SU-DHL-6 (cell line): ENCODE measurements around the gene TAF5L.

ENCODE experiments used
- H2AFZ ChIP-seq: fragments of 200-600 bp; sonication (generic); 2 replicates; pipeline ENCODE4 v1.6.1; 2014; ENCODE audit warnings: low read depth, mild to moderate bottlenecking, moderate library complexity, mixed read lengths, antibody characterized with exemption, low read length; ENCODE audit not compliant: severe bottlenecking
- H3F3A ChIP-seq: fragments of 200-600 bp; shearing (Covaris generic); 2 replicates; pipeline ENCODE4 v1.6.0; 2016; ENCODE audit warnings: antibody characterized with exemption, mild to moderate bottlenecking; ENCODE audit not compliant: insufficient read depth
- H3K27ac ChIP-seq: fragments of 200-600 bp; sonication (generic); 2 replicates; pipeline ENCODE4 v1.5.1; 2016; ENCODE audit warnings: low read depth, mild to moderate bottlenecking, low read length, moderate library complexity, mixed read lengths
- H3K27me3 ChIP-seq: fragments of 200-600 bp; sonication (generic), shearing (Covaris generic); 2 replicates; pipeline ENCODE4 v1.6.0; 2014; ENCODE audit warnings: mild to moderate bottlenecking, low read length
- H3K36me3 ChIP-seq: fragments of 200-600 bp; sonication (generic); 2 replicates; pipeline ENCODE4 v1.6.1; 2014; ENCODE audit warnings: mild to moderate bottlenecking, low read length, mixed read lengths
- H3K4me2 ChIP-seq: fragments of 300-600, 200-600 bp; shearing (Covaris generic), sonication (generic); 2 replicates; pipeline ENCODE4 v1.6.0; 2014; ENCODE audit warnings: low read length, low read depth, mild to moderate bottlenecking; ENCODE audit not compliant: poor library complexity, severe bottlenecking
- H3K4me3 ChIP-seq: fragments of 200-600 bp; sonication (generic); 2 replicates; pipeline ENCODE4 v1.5.1; 2014; ENCODE audit warnings: antibody characterized with exemption, low read length, mild to moderate bottlenecking, mixed read lengths; ENCODE audit not compliant: insufficient read depth, poor library complexity, severe bottlenecking
- H3K79me2 ChIP-seq: fragments of 200-600 bp; sonication (generic); 2 replicates; pipeline ENCODE4 v1.6.1; 2014; ENCODE audit warnings: mild to moderate bottlenecking, low read length, moderate library complexity; ENCODE audit not compliant: insufficient read depth
- H3K9ac ChIP-seq: fragments of 200-600 bp; sonication (generic); 2 replicates; pipeline ENCODE4 v1.7.0; 2014; ENCODE audit warnings: mild to moderate bottlenecking, low read length
- H3K9me2 ChIP-seq: fragments of 200-600 bp; sonication (generic); replicated peaks from 2 replicates; pipeline ENCODE4 v1.6.1; 2014; ENCODE audit warnings: low read length; ENCODE audit not compliant: insufficient read depth
- H3K9me3 ChIP-seq: fragments of 200-600 bp; sonication (generic); 2 replicates; pipeline ENCODE4 v1.6.1; 2014; ENCODE audit warnings: low read length, mixed read lengths; ENCODE audit not compliant: insufficient read depth
- H4K20me1 ChIP-seq: fragments of 200-600 bp; sonication (generic); 2 replicates; pipeline ENCODE4 v1.6.1; 2014; ENCODE audit warnings: low read depth, mild to moderate bottlenecking, antibody characterized with exemption, low read length, moderate library complexity, mixed read lengths
- CTCF ChIP-seq: fragments of 200-600 bp; sonication (generic); IDR thresholded peaks from one replicate; pipeline ENCODE4 v1.5.1; 2017; ENCODE audit warnings: antibody characterized with exemption, mild to moderate bottlenecking, low read length, moderate library complexity; ENCODE audit not compliant: insufficient read depth, poor library complexity, severe bottlenecking
- EZH2phosphoT487 ChIP-seq: fragments of 200-600 bp; sonication (generic), shearing (Covaris generic); conservative IDR thresholded peaks from 2 replicates; pipeline ENCODE4 v1.6.1; 2018; ENCODE audit warnings: mild to moderate bottlenecking, antibody characterized with exemption, low read length, moderate library complexity, mixed read lengths

Gene TAF5L

GRCh38 chr1:229672246-229672645 is 46.3 kb upstream of the TAF5L start:
- Histone ChIP-seq H2AFZ (no peak overlapping the region), H3K4me3 (no peak overlapping the region), H3K9me3 (no peaks in the 10 kb centered on the region), H4K20me1 (no peaks in the 10 kb centered on the region), H3K9me2 (no peaks in the 10 kb centered on the region), H3K27me3 (no peaks in the 10 kb centered on the region), H3F3A (no peaks in the 10 kb centered on the region), H3K27ac (no peak overlapping the region), H3K36me3 (no peaks in the 10 kb centered on the region), H3K79me2 (no peaks in the 10 kb centered on the region), H3K4me2 (no peak overlapping the region), H3K9ac (no peak overlapping the region)
- no peak for TF ChIP-seq CTCF

GRCh38 chr1:229671310-229671709 is 45.4 kb upstream of the TAF5L start:
- no peaks in the 10 kb centered on the region for H3K79me2 ChIP-seq
- no peak overlapping the region for H3K4me2 ChIP-seq
- H2AFZ ChIP-seq: no peak overlapping the region
- H3K4me3 ChIP-seq: no peak overlapping the region
- H3K27me3 ChIP-seq: no peaks in the 10 kb centered on the region
- no peaks in the 10 kb centered on the region for H3K36me3 ChIP-seq
- no peaks in the 10 kb centered on the region for H4K20me1 ChIP-seq
- no peak overlapping the region for H3K9ac ChIP-seq
- no peaks in the 10 kb centered on the region for H3K9me2 ChIP-seq
- H3K9me3 ChIP-seq: no peaks in the 10 kb centered on the region
- no peak overlapping the region for H3K27ac ChIP-seq
- TF ChIP-seq CTCF: no peak
- TF ChIP-seq EZH2phosphoT487: no peak
- H3F3A ChIP-seq: no peaks in the 10 kb centered on the region

GRCh38 chr1:229669333-229669732 is 43.4 kb upstream of the TAF5L start:
- Histone ChIP-seq H3F3A (no peaks in the 10 kb centered on the region), H3K27ac (no peak overlapping the region), H3K36me3 (no peaks in the 10 kb centered on the region), H2AFZ (no peak overlapping the region), H4K20me1 (no peaks in the 10 kb centered on the region), H3K9me3 (no peaks in the 10 kb centered on the region), H3K9me2 (no peaks in the 10 kb centered on the region), H3K9ac (no peak overlapping the region), H3K79me2 (no peaks in the 10 kb centered on the region), H3K4me2 (no peak overlapping the region), H3K27me3 (no peaks in the 10 kb centered on the region), H3K4me3 (no peak overlapping the region)
- no peak for TF ChIP-seq EZH2phosphoT487

- Histone ChIP-seq H3K27ac (no peak overlapping the region), H4K20me1 (no peaks in the 10 kb centered on the region), H3K9me2 (no peaks in the 10 kb centered on the region), H3K9ac (no peak overlapping the region), H3K79me2 (no peaks in the 10 kb centered on the region), H3K9me3 (no peaks in the 10 kb centered on the region), H3K27me3 (no peaks in the 10 kb centered on the region), H3K36me3 (no peaks in the 10 kb centered on the region), H2AFZ (no peak overlapping the region), H3F3A (no peaks in the 10 kb centered on the region), H3K4me2 (no peak overlapping the region), H3K4me3 (no peak overlapping the region)
- no peak for TF ChIP-seq CTCF
- no peak for TF ChIP-seq EZH2phosphoT487
Measured at GRCh38 chr1:229666585-229666984, 40.7 kb upstream of the TAF5L start.
